Thymus (tissue), 11 donors: ENCODE data around the gene ZNF521. TPM values are rescaled to one million over a fixed set of nuclear protein-coding genes. Genes with fewer than 3 reads are reported as not detected.

Source experiments
- DNase-seq, 9 donors: peaks; one replicate each; pipeline ENCODE4 v3.0.0-alpha.2; 2013; ENCODE audit warnings: low spot score in 9 of 9, low read depth in 6 of 9, missing footprints in 1 of 9
- H3K27ac ChIP-seq, 2 donors: one replicate each; pipeline ENCODE4 v1.5.1; 2013; ENCODE audit warnings: control low read depth in 1 of 2, low read depth in 1 of 2, low read length in 1 of 2, mild to moderate bottlenecking in 1 of 2, moderate library complexity in 1 of 2
- H3K27me3 ChIP-seq, 2 donors: one replicate each; pipeline ENCODE4 v1.5.1; 2013; ENCODE audit warnings: low read length in 1 of 2; ENCODE audit not compliant: control insufficient read depth in 2 of 2, insufficient read depth in 1 of 2
- H3K36me3 ChIP-seq, 2 donors: one replicate each; pipeline ENCODE4 v1.5.1; 2013; ENCODE audit warnings: low read length in 1 of 2, mild to moderate bottlenecking in 1 of 2, moderate library complexity in 1 of 2; ENCODE audit not compliant: control insufficient read depth in 2 of 2, insufficient read depth in 2 of 2
- H3K4me1 ChIP-seq, 2 donors: one replicate each; pipeline ENCODE4 v1.5.1; 2013; ENCODE audit warnings: low read length in 2 of 2; ENCODE audit not compliant: control insufficient read depth in 2 of 2, insufficient read depth in 2 of 2
- H3K4me3 ChIP-seq, 2 donors: one replicate each; pipeline ENCODE4 v1.5.1; 2013; ENCODE audit warnings: low read length in 2 of 2, control low read depth in 1 of 2, mild to moderate bottlenecking in 1 of 2
- H3K9me3 ChIP-seq, 2 donors: one replicate each; pipeline ENCODE4 v1.5.1; 2013; ENCODE audit warnings: low read length in 1 of 2, mild to moderate bottlenecking in 1 of 2; ENCODE audit not compliant: control insufficient read depth in 2 of 2, insufficient read depth in 1 of 2
- WGBS: extraction: QIAGEN DNeasy Blood & Tissue Kit; methylation state at CpG from one replicate; pipeline ENCODE4 v1.1.7; 2013; 5-methylcytosine and 5-hydroxymethylcytosine counted together
- polyA plus RNA-seq: library from polyadenylated mRNA; stranded (reverse); fragments of 200-250 nt; gene quantifications from one replicate; pipeline ENCODE4 v1.2.3, GENCODE V29; 2013
- total RNA-seq: library from RNA; stranded (reverse); fragments of 120-200 nt; gene quantifications from one replicate; pipeline ENCODE4 v1.2.4, GENCODE V29; 2013
- donor health status: healthy.

The ZNF521 gene
- total and polyA plus RNA-seq, 2 donors = 3.7 to 9.2 TPM

DNA sequence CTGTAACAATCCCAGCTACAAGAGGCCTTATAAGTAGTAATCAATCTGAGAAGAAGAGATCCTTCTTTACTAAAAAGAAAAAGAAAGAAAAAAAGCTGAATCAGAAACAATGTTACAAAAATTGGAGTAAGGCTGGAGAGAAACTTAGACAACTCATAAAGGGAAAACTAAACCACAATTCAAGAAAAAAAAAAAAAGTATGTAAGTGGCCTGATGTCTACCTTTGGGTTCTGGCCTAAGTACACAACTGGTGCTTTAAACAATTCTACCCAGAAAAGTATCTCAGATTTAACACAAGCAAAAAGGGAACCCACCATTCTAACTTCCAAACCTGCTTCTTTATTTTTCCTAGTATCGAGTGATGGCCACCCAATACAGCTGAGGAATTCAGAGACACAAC lies 45.3 kb downstream of the ZNF521 start:
- Histone ChIP-seq H3K4me3 (no peak overlapping the region), H3K27me3 (no peaks in the 10 kb centered on the region), H3K4me1 (no peaks in the 10 kb centered on the region), H3K9me3 (no peaks in the 10 kb centered on the region), H3K27ac (no peak overlapping the region), H3K36me3 (no peaks in the 10 kb centered on the region)
- no peak for DNase-seq
- 92% methylated on average over 1 of the region's 1 CpG for WGBS

- Histone ChIP-seq H3K36me3 (no peaks in the 10 kb centered on the region), H3K4me3 (no peak overlapping the region), H3K9me3 (no peaks in the 10 kb centered on the region), H3K4me1 (no peaks in the 10 kb centered on the region), H3K27me3 (no peaks in the 10 kb centered on the region), H3K27ac (no peak overlapping the region)
- DNase-seq = no peak
Observed at GRCh38 chr18:25305584-25305983, 46.4 kb downstream of the ZNF521 start.

GRCh38 chr18:25300492-25300891 lies 51.5 kb downstream of the ZNF521 start:
- WGBS = 96% methylated on average over 2 of the region's 2 CpGs

GRCh38 chr18:25299426-25300300 lies 52.3 kb downstream of the ZNF521 start:
- Histone ChIP-seq H3K4me1 (no peaks in the 10 kb centered on the region), H3K27ac (no peak overlapping the region), H3K4me3 (no peak overlapping the region), H3K27me3 (no peaks in the 10 kb centered on the region), H3K9me3 (no peaks in the 10 kb centered on the region), H3K36me3 (no peaks in the 10 kb centered on the region)
- DNase-seq = no peak
- 88% methylated on average over 8 of the region's 8 CpGs for WGBS

More at GRCh38 chr18:25300492-25300891, 51.5 kb downstream of the ZNF521 start:
- DNase-seq = no peak
- Histone ChIP-seq H3K36me3 (no peaks in the 10 kb centered on the region), H3K9me3 (no peaks in the 10 kb centered on the region), H3K4me3 (no peak overlapping the region), H3K4me1 (no peaks in the 10 kb centered on the region), H3K27me3 (no peaks in the 10 kb centered on the region), H3K27ac (no peak overlapping the region)

DNA sequence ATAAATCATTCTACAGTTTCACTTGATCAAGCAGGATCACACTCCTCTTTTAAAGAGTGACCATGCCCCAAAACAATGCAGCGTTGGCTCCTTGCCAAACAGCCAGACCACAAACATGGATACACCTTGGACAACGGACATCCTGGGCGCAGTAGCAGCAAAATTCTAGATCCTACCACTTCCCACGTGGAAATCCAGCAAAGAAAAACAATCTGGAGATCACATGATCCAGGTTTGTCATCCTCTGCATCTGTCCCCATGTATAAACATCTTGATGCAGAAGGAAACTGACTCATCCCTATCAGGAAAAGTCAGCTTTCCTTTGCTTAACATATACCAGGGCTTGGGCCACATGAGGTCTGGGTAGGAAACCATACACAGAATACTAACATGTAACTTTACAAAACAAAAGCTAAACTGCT lies 53.1 kb downstream of the ZNF521 start:
- Histone ChIP-seq H3K27ac (no peak overlapping the region), H3K27me3 (no peaks in the 10 kb centered on the region), H3K4me3 (no peak overlapping the region), H3K36me3 (no peaks in the 10 kb centered on the region), H3K4me1 (no peaks in the 10 kb centered on the region), H3K9me3 (no peaks in the 10 kb centered on the region)
- no peak for DNase-seq
- WGBS = 46% methylated on average over 4 of the region's 4 CpGs

GRCh38 chr18:25295624-25296138 lies 56.3 kb downstream of the ZNF521 start:
- H3K4me1 ChIP-seq = no peaks in the 10 kb centered on the region
- H3K27me3 ChIP-seq = no peaks in the 10 kb centered on the region
- H3K4me3 ChIP-seq = no peak overlapping the region
- DNase-seq = no peak
- no peaks in the 10 kb centered on the region for H3K36me3 ChIP-seq
- no peaks in the 10 kb centered on the region for H3K9me3 ChIP-seq
- no peak overlapping the region for H3K27ac ChIP-seq
- 98% methylated on average over 2 of the region's 2 CpGs for WGBS

DNA sequence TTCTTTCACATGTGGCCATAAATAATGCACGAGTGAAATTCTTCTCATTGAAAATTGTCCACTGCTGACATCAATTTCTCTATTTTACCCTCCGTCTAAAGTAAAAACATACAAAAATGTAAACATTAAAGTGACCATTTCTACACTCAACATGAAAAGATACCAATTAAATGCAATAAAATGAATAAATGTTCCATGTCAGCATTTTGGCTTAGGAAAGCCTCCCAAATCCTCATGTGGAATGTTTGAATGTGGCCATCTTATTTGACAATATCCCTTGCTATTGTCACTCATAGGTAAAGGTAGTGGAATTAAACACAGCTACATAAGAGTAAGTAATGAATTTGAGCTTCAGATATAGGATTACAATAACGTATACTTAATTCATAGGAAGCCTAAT lies 60.8 kb downstream of the ZNF521 start:
- H3K9me3 ChIP-seq = no peaks in the 10 kb centered on the region
- H3K4me3 ChIP-seq = no peak overlapping the region
- H3K27me3 ChIP-seq = no peaks in the 10 kb centered on the region
- H3K36me3 ChIP-seq = no peaks in the 10 kb centered on the region
- no peak overlapping the region for H3K27ac ChIP-seq
- no peak for DNase-seq
- 97% methylated on average over 3 of the region's 3 CpGs for WGBS
- no peaks in the 10 kb centered on the region for H3K4me1 ChIP-seq

- H3K27me3 ChIP-seq = no peaks in the 10 kb centered on the region
Observed at GRCh38 chr18:25289001-25289631, 62.9 kb downstream of the ZNF521 start.

DNA sequence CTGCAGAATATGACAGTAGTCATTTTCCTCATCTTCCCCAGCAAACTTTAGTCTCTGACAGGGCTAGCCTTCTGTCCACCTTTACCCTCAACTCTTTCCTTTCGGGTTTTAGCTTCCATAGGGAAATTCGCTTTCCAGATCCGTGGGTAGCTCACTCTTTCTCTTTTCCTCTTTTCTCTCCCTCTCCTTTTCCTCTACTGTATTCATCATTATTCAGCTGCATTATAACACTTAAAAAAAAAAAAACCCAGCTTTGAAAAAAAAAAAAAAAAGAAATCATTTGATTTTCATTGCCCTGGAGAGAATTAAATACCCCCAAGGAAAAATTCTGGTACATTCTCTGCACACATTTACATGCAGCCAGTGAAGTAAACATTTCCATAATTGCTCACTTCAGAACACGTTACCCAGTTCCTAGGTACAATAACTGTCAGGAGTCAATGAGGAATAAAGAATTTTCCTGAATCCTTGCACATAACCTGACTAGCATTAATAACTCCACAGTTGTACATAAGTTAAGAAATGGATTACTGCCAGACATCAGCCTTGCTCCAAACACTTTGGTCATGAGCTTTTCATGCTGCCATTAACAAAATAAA lies 63.5 kb downstream of the ZNF521 start:
- Histone ChIP-seq H3K9me3 (no peaks in the 10 kb centered on the region), H3K4me1 (peaks cover 0 to 2% of the 10 kb centered on the region in 2 donors), H3K36me3 (no peaks in the 10 kb centered on the region), H3K4me3 (no peak overlapping the region), H3K27ac (no peak overlapping the region), H3K27me3 (no peaks in the 10 kb centered on the region)
- DNase-seq = no peak
- WGBS = 93% methylated on average over 4 of the region's 4 CpGs

More at GRCh38 chr18:25289001-25289631, 62.9 kb downstream of the ZNF521 start:
- no peak overlapping the region for H3K4me3 ChIP-seq
- H3K9me3 ChIP-seq = no peaks in the 10 kb centered on the region
- WGBS = 89% methylated on average over 9 of the region's 9 CpGs
- no peak for DNase-seq
- H3K36me3 ChIP-seq = no peaks in the 10 kb centered on the region
- peak overlapping the region in 1 of 2 donors; percentile 21 for H3K27ac ChIP-seq
- no peaks in the 10 kb centered on the region for H3K4me1 ChIP-seq
